Stimulated activated CD4-positive, alpha-beta T cell treated with anti-CD3 and anti-CD28 coated beads, Interleukin-2, amount 100 ng/mL, for 24 hours (primary cell): ENCODE measurements around the gene WASHC2A.
"Not testable (repeated sequence)": the region's sequence is repeated elsewhere in the genome, so short reads cannot be mapped to it uniquely, and the experiment has no call there.

Experiments used
- DNase-seq, 2 donors: peaks; one replicate each; pipeline ENCODE4 v3.0.0-alpha.2; 2020

Gene WASHC2A

GRCh38 chr10:50067546-50068351 lies at the start of gene WASHC2A:
Gene WASHC2A, plus strand, starts transcription at chr10:50067954. Its CDS starts 52 bp downstream, at chr10:50068006.
- DNase-seq: peak; percentile 87 to 94

- not testable (repeated sequence) for DNase-seq
Observed at GRCh38 chr10:50019279-50019678, 48.5 kb upstream of the WASHC2A start.

GRCh38 chr10:50020451-50021024 lies 47.2 kb upstream of the WASHC2A start:
- DNase-seq: not testable (repeated sequence)

GRCh38 chr10:50021646-50022045 lies 46.1 kb upstream of the WASHC2A start:
- DNase-seq: no peak

- DNase-seq: not testable (repeated sequence)
Observed at GRCh38 chr10:50024716-50025383, 42.9 kb upstream of the WASHC2A start.

GRCh38 chr10:50025627-50026026 lies 42.1 kb upstream of the WASHC2A start:
- DNase-seq: no peak

GRCh38 chr10:50027195-50027594 lies 40.6 kb upstream of the WASHC2A start:
- no peak for DNase-seq

GRCh38 chr10:50033481-50033880 lies 34.3 kb upstream of the WASHC2A start:
- no peak for DNase-seq

- not testable (repeated sequence) for DNase-seq
Observed at GRCh38 chr10:50035337-50035736, 32.4 kb upstream of the WASHC2A start.

GRCh38 chr10:50044941-50045664 lies 22.7 kb upstream of the WASHC2A start:
- DNase-seq: no peak

GRCh38 chr10:50046457-50046856 lies 21.3 kb upstream of the WASHC2A start:
- DNase-seq: not testable (repeated sequence)

- DNase-seq: not testable (repeated sequence)
Observed at GRCh38 chr10:50047594-50047993, 20.2 kb upstream of the WASHC2A start.

- not testable (repeated sequence) for DNase-seq
Observed at GRCh38 chr10:50051995-50052660, 15.6 kb upstream of the WASHC2A start.

- not testable (repeated sequence) for DNase-seq
Observed at GRCh38 chr10:50052778-50053376, 14.9 kb upstream of the WASHC2A start.

GRCh38 chr10:50055494-50056292 lies 12.1 kb upstream of the WASHC2A start:
- DNase-seq: not testable (repeated sequence)

- not testable (repeated sequence) for DNase-seq
Observed at GRCh38 chr10:50056654-50057053, 11.1 kb upstream of the WASHC2A start.

- not testable (repeated sequence) for DNase-seq
Observed at GRCh38 chr10:50058727-50059126, 9.0 kb upstream of the WASHC2A start.

- DNase-seq: not testable (repeated sequence)
Observed at GRCh38 chr10:50059946-50060345, 7.8 kb upstream of the WASHC2A start.

- DNase-seq: not testable (repeated sequence)
Observed at GRCh38 chr10:50061548-50061947, 6.2 kb upstream of the WASHC2A start.

- peak in 1 of 2 donors; percentile 18 for DNase-seq
Observed at GRCh38 chr10:50063100-50063499, 4.7 kb upstream of the WASHC2A start.

- DNase-seq: not testable (repeated sequence)
Observed at GRCh38 chr10:50068352-50068659, 552 bp downstream of the WASHC2A start.
